Measurements from ENCODE around the gene ADCY2.

The ADCY2 gene

GRCh38 chr5:7680260-7680659 is 284.3 kb downstream of the ADCY2 start:
- H3K4me3 ChIP-seq (replicated peaks; ENCODE audit: low read depth, low read length) = no peak overlapping the region
- no peak for DNase-seq (ENCODE audit: extremely low read depth, low read depth)
- no peak for TF ChIP-seq CTCF (IDR thresholded peaks at IDR 0.05; ENCODE audit: low read depth, low read length, missing control alignments)

DNA sequence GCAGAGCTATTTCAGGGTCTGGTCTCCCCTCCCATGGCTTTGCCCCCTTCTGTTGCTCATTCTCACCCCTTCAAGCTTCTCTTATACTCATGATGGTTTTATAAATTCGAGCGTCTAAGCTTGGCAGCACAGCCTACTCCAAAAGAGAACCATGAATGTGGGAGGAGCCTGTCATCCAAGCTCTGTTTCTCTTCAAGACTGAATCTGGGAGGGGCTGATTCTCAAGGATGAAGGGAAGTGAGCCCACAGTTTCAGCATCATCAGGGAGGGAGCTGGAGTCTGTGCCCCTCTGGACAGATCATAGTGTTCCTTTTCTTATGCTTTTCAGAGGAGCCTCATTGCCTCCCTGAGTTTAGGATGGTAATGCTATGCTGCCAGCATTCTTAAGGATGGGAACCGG is 286.4 kb downstream of the ADCY2 start:
- no peak for TF ChIP-seq CTCF (IDR thresholded peaks at IDR 0.05; ENCODE audit: low read depth, low read length, missing control alignments)
- no peak for DNase-seq (ENCODE audit: extremely low read depth, low read depth)
- H3K4me3 ChIP-seq (replicated peaks; ENCODE audit: low read depth, low read length) = no peak overlapping the region

DNA sequence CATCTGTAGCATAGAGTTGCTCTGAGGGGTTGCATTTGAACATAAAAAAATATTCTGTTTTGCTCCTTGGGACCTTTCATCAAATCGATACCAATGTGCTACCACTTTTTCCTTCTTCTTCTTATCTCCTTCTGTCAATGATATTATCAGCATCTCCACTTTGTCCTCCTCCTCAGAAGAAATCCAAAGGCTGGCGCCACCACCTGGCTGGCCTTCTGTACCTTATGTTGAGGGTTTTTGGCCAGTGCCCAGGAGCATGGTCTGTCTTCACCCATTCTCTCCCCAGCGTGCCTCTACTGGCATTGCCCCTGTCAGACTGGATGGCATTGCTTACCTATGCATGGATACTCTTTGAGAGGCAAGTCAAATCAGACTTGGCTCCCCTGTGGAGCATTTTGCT is 287.8 kb downstream of the ADCY2 start:
- no peak overlapping the region for H3K4me3 ChIP-seq (replicated peaks; ENCODE audit: low read depth, low read length)
- DNase-seq (ENCODE audit: extremely low read depth, low read depth) = no peak
- TF ChIP-seq CTCF (IDR thresholded peaks at IDR 0.05; ENCODE audit: low read depth, low read length, missing control alignments) = no peak

- H3K4me3 ChIP-seq (replicated peaks; ENCODE audit: low read depth, low read length) = no peak overlapping the region
- DNase-seq (ENCODE audit: extremely low read depth, low read depth) = no peak
- TF ChIP-seq CTCF (IDR thresholded peaks at IDR 0.05; ENCODE audit: low read depth, low read length, missing control alignments) = no peak
Measured at GRCh38 chr5:7684826-7685225, 288.9 kb downstream of the ADCY2 start.

DNA sequence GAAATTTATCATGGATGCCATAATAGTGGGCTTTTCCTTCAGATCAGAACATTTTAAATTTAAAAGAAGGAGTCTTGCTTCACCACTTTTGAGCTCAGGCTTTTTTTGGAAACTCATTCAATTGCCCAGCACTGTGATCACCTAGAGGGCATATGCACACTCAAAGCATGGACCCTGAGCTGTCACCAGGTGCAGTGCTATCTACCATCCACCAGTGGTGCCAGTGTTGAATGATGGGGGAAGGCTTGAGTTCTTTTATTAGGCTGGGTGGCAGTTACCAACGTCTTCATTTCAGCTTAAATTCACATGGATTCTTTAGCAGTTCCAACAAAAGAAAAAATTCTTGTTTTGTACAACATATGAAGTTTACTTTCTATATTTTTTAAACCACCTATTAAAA is 290.9 kb downstream of the ADCY2 start:
- no peak for DNase-seq (ENCODE audit: extremely low read depth, low read depth)
- TF ChIP-seq CTCF (IDR thresholded peaks at IDR 0.05; ENCODE audit: low read depth, low read length, missing control alignments) = no peak
- no peak overlapping the region for H3K4me3 ChIP-seq (replicated peaks; ENCODE audit: low read depth, low read length)

GRCh38 chr5:7690557-7690956 is 294.6 kb downstream of the ADCY2 start:
- no peak for TF ChIP-seq CTCF (IDR thresholded peaks at IDR 0.05; ENCODE audit: low read depth, low read length, missing control alignments)
- no peak overlapping the region for H3K4me3 ChIP-seq (replicated peaks; ENCODE audit: low read depth, low read length)
- DNase-seq (ENCODE audit: extremely low read depth, low read depth) = no peak

- DNase-seq (ENCODE audit: extremely low read depth, low read depth) = no peak
- TF ChIP-seq CTCF (IDR thresholded peaks at IDR 0.05; ENCODE audit: low read depth, low read length, missing control alignments) = no peak
- H3K4me3 ChIP-seq (replicated peaks; ENCODE audit: low read depth, low read length) = no peak overlapping the region
Measured at GRCh38 chr5:7705261-7705660, 309.3 kb downstream of the ADCY2 start.
